HG03565 (cell line): ENCODE data around the gene TMEM222.

Source experiments
- ATAC-seq: cut with Tn5 transposase; IDR thresholded peaks from one replicate; pipeline ENCODE4 v1.9.1; 2021; ENCODE audit warnings: mild to moderate bottlenecking, moderate library complexity; ENCODE audit not compliant: unreplicated experiment

The TMEM222 gene

DNA sequence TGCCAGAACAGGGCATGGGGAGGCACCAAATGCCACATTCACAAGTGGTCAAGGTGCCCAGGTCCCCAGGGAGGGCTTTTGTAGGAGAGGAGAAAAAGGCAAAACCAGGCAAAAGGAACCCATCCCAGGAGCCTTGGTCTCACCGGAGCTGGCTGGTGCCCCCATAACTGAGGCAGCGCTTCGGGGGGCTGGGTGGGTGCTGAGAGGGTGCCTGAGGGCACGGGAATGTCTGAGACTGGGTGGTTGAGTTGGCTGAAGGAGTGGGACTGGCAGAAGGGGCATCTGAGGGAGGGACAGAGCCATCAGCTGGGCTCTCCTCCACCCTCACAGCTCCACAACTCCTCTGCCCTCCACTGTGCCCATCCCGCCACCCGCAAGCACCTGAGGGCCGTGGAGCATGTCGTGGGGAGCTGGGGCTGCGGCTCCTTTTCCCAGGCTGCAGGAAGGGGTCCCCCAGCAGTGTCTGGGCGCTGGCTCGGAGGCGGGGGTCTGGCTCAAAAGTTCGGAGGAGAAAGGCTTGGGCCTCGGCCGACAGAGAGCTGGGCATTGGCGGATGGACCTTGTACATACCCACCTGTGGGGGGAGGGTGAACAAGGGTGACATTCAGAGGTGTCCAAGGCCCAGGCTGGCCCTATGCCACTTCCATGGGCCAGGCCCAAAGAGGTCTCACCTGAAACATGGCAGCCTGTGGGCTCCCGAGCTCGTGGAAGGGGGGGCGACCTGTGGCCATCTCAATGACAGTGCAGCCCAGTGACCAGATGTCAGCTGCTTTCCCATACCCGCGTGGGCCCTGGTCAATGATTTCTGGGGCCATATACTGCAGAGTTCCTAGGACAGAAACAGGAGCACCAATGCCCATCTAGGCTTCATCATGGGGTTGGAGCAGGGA lies 36.3 kb downstream of the TMEM222 start:
- ATAC-seq: no peak

DNA sequence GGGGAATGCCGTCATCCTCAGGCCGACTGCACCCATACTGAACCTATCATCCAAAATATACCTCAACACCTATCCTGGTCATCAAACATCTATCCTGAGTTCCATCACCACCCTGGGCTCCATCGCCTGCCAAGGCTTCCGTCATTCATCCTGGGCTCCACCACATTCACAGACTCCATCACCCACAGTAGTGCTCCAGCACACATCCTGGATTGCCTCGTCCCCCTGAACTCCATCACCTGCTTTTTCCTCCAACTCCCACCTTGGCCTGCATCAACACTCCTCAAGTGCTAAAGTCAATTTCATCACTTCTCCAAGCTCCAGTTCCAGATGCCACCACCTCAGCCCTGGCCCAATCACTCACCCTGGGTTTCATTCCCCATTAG lies 37.0 kb downstream of the TMEM222 start:
- ATAC-seq: no peak

DNA sequence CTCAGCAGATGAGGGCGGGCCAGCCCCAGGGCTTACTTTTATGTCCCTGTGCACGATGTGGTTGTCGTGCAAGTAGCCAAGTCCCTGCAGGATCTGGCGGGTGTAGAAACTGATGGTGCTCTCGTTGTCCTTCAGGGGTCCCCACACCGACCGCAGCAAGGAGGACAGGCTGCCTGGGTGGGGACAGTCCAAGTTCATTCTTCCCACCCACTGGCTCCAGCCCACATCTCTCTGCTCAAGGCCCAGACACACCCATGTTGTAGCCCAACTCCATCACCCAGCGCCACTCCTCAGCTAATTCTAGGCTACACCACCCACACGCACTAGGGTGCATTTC lies 37.8 kb downstream of the TMEM222 start:
- no peak for ATAC-seq

DNA sequence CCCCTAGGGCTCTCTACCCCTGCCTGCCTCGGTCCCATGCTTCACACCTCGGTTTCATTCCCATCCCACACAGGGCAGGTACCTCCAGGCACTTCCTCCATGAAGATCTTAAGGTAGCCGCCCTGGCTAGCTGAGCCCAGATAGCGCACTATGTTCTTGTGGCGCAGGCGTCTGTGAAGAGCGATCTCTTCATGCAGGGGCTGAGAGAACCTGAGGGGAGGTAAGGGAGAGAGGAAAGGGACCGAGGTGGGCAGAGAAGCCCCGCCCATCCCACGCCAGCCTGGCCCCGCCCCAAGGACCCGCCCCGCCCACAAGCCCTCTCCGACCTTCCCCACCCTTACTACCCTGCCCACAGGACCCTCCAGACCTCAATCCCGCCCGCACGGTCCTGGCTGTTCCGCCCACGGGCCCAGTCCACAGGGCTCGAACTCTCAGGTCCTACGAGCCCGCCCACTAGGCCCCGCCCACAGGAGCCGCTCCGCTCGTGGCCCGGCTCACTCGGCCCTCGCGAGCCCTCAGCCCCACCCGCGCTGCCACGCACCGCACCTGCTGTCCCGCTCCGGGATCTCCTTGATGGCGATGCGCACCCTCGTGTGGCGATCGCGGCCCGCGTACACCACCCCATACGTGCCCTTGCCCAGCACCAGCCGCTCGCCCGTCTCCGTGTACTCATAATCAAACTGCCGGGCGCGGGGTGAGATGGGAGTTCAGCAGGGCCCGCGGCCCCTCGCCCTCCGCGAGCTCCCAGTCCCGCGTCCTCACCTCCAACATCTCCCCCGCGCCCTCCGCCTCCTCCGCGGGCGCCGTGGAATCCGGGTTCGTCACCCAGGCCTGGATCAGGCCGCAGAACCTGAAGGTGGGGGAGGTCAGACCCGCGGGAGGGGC lies 38.4 kb downstream of the TMEM222 start:
- no peak for ATAC-seq

DNA sequence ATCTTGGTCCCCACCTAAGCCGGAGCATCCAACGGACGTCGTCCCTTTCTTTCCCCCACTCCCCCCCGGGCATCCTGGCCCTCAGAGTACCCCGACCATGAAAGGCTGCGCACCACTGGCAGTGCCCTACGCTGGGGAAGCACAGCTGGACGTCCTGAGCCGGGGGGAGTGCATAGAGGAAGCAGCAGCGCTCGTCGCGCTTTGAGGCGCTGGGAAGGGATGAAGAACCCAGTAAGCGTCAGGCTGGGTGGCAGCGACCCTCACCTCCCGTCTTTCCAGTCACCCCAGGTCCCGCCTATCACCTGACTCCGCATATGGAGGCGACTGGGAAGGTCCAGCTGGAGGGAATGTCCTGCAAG lies 39.1 kb downstream of the TMEM222 start:
- no peak for ATAC-seq

DNA sequence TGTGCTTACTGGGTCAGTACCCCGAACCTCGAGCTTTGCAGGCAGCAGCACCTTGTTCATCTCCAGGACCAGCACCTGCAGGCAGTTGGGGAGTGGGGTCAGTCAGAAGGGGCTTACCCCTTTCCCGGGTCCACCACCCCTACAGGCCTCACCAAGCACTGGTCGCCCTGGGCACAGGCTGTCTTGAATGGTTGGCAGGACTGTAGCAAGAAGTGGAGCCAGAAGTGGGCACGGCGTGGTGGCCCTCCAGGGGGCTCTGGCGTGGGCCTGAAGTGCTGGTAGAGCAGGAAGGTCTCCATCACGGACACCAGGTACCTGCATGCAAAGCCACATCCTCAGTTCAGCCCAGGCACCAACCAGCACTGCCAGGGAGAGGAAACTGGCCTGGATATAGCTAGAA lies 39.6 kb downstream of the TMEM222 start:
- no peak for ATAC-seq

DNA sequence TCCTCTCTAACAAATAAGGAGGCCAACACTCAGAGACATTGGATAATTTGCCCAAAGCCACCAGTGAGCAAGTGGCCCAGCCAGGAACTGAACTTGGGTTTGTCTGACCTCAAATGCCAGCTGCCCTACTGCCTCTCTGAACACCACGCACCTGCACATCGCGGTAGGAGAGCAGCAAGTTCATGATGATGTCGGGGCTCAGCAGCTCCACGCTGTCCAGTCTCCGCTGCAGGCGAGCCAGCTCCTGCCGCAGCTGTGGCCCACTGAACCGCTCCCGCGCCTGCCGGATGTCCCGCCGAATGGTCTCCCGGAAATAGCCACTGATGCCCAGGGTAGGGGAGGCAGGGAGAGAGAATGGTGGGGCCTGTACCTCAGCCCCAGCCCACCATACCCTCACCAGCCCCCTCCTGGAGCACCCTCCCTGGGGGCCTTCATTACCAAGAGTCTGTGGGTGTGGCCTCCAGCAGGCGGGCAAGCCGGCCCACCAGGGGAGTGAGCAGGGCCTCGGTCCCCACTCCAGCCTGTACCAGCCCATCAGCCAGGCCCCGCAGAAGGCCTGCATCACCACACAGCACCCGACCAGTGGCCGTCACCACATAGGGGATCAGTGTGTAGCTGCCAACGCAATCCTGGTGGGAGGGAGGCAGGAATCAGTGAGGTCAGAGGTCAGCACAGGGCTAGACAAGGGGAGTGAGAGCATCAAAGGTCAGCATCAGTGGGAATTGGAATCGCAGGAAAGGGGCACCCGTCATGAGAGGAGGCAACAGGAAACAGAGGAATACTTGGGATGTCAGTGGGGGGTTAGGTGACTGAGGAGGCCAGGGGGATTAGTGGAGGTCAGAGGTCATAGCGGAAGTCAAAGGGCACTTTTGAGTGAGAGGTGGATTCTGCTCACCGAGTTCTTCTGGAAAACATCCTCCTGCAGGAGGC lies 42.1 kb downstream of the TMEM222 start:
- no peak for ATAC-seq

DNA sequence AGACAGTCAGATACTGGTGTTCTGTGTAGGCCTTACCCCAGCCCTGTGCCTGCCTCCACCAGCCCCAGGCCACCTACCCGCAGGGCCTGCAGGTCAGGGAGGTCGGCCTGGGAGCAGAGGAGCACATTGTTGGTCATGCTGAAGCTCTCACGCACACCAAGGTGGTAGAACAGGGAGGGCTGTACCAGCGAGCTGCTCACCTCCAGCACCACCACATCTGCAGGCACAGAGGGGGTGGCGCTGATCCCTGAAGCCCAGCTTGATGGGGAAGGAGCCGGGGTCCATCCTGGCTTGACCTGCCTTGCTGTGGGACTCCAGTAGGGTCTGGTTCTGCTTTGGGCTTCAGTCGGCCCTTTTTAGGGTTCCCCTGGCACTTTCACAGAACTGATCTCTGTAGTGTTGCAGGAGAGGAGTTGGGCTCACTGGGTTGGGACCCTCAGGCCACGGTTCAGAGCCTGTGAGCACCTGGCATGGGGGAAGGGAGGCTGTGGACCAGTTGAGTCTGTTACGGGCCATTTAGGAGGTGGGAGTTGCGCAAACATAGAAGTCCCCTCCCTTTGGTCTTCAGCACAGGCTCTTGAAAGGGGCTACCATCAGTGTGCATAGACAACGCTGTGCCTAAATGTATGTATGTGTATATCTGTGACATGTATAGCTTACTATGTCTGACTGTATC lies 42.9 kb downstream of the TMEM222 start:
- ATAC-seq: no peak

DNA sequence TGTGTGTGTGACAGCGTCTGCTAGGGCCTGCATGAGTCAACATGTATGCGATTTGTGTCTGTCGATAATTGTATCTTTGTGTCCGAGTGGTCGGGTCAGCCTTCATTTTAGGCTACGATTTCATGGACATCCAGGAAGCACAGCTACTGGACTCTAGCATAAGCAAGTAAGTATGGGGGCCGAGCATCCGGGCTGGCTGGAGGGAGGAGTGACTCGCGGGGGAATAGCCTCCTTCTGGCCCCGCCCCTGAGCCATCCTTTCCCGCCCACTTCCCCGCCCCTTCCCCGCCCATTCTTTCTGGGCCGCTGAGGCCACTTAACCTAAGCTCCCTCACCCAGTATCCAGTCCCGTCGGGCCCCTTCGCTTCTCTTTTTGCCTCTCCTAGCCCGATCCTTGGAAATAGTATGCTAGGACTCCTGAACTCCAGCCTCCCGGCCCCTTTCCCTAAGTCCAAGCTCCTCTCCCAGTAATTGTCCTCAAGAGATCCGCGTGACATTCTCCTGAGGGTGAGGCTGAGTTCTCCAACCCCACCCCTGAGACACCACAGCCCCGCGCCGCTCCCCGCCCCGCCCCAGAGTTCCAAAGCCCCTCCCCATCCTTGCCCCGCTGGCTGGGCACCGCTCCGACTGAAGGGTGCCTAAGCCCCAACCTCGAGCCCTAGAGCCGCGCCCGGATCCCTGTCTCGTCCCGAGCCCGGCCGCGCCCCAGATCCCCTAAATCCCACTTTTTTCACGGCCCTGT lies 43.6 kb downstream of the TMEM222 start:
- no peak for ATAC-seq

DNA sequence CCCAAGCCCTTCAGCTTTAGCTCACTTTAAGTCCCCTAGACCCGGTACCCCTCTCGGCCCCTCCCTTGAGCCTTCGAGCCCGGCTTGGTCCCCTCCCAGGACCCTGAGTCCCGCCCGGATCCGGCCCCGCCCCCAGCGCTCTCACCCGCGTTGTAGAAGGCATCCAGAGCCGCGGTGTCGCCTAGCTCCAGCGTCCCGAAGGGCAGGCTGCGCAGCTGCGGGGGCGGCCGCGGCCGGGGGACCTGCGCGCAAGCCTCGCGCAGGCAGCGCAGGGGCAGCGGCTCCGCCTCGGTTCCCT lies 44.1 kb downstream of the TMEM222 start:
- ATAC-seq: no peak

DNA sequence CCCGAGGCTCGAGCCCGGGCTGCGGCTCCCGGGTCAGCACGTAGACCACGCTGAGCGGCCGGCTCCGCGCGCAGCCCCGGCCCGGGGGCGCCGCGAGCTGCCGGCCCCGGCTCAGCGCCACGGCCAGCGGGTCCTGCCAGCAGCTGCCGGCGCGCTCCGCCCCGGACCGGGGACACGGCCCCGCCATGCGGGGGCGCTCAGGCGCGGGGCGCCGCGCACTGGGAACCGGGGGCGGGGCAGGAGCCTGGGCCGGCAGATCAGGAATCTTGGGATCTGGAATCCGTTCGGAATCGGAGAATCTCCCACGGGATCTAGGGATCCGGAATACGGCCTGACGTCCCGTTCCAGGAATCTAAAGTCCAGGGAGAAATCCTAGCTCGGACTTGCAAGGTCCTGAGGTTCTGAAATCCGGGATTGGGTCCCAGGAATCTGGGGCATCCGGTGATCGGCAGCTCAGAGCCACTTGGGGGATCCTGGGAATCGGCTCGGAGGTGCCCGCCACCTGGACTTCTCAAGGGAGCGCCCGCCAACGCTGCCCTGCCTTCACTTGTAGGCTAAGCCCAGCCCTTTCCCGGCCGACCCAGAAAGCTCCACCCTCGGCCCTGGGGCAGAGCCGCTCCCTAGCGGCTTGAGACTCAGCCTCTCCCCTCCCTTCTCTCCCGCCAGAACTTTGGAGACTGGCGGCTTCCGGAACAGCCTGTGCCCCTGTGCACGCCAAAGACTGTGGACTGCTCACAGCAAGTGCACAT lies 44.6 kb downstream of the TMEM222 start, which contains the start of gene MAP3K6:
TSS of gene MAP3K6 (minus strand) at position 551 of the 749 bp plus-strand sequence. CDS start at position 187, 364 bp downstream.
- no peak for ATAC-seq

DNA sequence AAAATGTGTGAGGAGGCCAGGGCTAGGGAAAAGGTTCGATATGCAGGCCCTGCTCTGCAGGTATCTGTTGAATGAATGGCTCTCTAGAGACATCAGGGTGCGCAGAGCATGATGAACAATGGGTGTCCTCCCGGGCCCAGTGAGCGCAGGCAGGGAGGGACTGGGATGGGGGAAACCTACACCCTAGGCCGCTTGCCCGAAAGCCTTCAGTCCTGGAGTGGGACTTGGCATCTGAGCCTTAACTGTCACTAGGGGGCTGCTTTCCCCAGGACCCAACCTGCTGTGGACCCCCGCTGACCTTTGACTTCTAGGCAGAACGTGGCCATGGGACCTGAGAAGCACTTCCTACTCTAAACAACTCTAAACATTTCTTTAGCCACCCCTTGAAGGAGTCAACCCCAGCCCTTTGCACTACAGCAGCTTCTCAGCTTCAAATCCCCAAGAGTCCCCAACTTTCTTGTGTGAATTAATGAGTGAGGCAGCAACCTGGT lies 45.2 kb downstream of the TMEM222 start:
- no peak for ATAC-seq

DNA sequence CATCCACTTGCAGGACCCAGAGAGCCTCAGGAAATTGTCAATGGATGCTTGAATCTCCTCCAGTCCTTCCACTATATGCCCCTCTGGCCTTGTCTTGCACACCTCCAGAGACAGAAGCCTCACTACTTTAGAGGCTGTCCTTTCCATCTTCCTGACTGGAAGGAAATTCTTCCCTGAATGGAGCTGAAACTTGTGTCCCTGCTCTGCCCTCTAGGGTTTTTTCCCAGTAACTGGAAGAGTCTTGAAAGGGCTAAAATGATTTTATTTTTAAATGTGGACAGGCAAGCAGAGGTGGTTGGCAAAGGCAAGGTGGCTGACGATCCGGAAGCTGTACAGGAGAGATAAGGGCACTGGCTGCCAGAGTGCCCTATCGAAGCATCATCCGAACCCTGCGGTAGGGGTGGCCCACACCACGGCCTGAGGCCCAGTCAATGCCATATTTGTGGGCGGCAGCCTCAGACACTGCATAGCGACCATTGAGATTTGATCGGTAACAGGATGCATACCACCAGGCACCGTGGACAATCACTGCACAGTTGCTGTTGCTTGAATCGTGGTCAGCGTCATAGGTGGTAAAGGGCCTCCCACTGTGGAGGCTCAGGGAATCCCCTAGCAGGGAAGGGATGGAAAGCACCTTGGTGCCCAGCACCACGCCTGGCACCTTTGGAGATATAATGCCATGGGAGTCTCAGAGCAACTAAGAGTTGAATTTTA lies 47.1 kb downstream of the TMEM222 start:
- no peak for ATAC-seq

DNA sequence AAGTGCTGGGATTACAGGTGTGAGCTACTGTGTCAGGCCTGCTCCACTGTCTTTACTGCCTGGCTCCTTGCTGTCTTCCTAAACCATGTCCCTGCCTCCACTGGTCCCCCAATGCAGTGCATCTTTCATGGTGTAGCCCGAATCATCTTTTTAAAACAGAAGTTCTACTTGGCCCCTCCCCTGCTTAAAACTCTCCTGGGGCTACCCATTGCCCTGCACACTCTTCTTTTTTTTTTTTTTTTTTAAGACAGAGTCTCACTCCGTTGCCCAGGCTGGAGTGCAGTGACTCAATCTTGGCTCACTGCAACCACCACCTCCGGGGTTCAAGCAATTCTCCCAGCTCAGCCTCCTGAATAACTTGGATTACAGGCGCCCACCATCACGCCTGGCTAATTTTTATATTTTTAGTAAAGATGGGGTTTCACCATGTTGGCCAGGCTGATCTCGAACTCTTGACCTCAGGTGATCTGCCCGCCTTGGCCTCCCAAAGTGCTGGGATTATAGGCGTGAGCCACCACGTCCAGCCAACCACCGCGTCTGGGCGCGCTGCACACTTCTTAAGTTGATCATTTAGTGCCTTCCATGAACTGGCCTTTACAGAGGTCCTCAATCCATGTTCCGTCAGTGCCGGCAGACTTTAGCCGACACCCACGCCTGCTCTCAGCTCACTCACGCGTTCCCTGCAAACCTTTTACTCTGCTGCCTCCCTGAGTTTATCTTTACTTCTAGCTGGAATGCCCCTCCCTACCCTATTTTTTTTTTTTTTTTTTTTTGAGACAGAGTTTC lies 50.3 kb downstream of the TMEM222 start:
- no peak for ATAC-seq

DNA sequence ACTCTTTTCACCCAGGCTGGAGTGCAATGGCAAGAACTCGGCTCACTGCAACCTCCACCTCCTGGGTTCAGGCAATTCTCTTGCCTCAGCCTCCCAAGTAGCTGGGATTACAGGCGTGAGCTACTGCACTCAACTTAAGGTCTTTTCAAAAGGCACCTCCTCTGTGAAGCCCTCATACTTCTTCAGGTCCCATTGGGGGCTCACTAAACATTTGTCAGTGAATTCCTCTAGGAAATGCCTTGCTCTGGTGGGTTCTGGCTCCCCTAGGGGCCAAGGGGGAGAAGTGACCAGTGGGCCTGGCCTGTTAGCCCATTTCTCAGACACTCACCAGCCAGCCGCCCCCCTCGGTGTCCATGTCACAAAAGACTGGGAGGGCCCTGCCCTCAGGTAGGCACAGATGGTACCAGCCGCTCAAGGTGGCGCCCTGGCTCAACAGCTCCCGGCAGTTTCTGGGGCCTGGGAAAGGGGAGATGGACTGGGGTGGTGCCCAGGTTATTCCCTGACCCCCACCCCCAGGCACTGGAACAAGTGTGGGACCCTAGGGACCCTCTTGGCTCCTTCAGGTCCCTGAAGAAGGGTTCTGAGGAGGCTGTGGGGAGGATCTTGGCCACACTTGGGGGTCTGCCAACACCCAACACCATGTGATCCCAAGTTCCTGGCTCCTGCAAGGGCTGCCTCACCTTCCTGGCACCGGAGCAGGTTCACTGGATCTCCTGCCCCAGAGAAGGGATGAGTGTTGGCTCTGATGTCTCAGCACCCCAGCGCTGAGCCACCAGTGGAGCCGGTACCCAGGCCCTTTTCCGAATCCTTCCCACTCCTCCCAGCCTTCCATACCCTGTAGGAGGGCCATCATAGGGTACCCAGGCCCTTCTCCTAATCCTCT lies 51.1 kb downstream of the TMEM222 start:
- no peak for ATAC-seq

DNA sequence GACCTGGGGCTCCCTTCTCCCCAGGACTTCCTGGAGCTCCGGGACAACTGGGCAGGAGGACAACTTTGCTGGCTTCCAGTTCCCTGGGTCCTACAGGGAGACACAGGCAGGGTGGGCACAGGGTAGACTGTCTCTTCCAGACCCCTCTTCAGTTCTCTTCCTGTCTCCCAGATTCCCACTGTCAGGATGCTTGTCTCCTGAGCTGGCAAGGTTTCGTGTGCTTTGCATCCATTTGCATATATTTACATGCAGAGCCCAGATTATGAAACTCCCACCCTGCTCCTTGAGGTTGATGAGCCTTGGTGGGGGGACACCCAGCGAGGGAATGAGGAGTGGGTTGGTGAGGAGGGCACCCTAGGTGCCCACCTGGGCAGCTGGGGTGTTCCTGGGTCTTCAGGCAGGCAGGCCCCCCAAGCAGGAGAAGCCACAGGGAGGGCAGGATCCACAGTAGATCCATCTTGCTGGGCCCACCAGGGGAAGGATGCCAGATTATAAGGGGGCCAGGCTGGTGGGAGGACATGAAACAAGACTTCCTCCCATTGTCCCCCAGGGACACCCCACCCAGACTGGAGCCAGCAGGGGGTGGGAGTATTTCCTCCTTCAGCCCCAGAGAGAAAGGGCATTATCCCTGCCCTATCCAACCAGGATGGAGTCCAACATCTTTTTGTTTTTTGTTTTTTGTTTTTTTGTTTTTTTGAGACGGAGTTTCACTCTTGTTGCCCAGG lies 52.6 kb downstream of the TMEM222 start, which contains the start of gene FCN3:
TSS of gene FCN3 (minus strand) at position 463 of the 725 bp plus-strand sequence. CDS start at position 457, 6 bp downstream.
- ATAC-seq: no peak
